ENCODE data around the gene ERMARD. TPM values are rescaled to one million over a fixed set of nuclear protein-coding genes. Genes with fewer than 3 reads are reported as not detected.

Gene ERMARD
- total RNA-seq, 2 experiments from 2014 or later, result 24.9 to 26.6 TPM

DNA sequence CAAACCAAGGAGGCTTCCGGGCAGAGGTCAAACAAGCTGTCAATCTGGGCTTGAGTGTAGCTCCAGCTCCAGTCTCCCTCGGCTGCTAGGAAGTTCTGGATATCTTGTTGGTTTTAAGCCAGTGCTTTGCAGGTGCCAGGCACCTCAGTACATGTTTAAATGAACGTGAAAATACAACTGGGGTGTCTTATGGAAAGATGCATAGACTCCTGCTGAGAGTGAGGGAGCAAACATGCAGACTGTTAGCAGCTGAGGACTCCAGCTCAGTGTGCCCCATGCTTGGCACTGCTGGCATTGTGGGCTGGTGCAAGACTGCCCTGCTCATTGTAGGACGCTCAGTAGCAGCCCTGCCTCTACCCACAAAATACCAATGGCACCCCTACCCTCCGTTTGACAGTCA lies 28.5 kb downstream of the ERMARD start:
- no peak for DNase-seq
- H3K9me3 Mint-ChIP-seq, result peaks cover 1% of the 10 kb centered on the region
- H3K36me3 Mint-ChIP-seq (ENCODE audit: low read depth), result peaks cover 35% of the 10 kb centered on the region
- ATAC-seq, result no peak
- H3K27ac Mint-ChIP-seq, result no peak overlapping the region
- no peak overlapping the region for H3K4me3 Mint-ChIP-seq
- no peaks in the 10 kb centered on the region for H3K4me1 Mint-ChIP-seq (ENCODE audit: low read depth)
- CTCF ChIA-PET, result interaction anchor here (0.8 to 2.1 kb wide), 3 partner anchors 10 to 78 kb away, joined by 3 to 7 read pairs (median 3); partner anchors contain the start of genes C6orf120 and WDR27
- POLR2A ChIA-PET, result no interaction called here
- intact Hi-C loops (cut with micrococcal nuclease), result no loop called here
- no peak for TF ChIP-seq CTCF (IDR thresholded peaks at IDR 0.05)
- H3K27me3 Mint-ChIP-seq, result no peaks in the 10 kb centered on the region

- Mint-ChIP-seq H3K9me3 (peaks cover 1% of the 10 kb centered on the region), H3K4me3 (no peak overlapping the region), H3K27ac (no peak overlapping the region), H3K27me3 (no peaks in the 10 kb centered on the region), H3K36me3 (ENCODE audit: low read depth) (peaks cover 35% of the 10 kb centered on the region), H3K4me1 (ENCODE audit: low read depth) (no peaks in the 10 kb centered on the region)
- intact Hi-C loops (cut with micrococcal nuclease), result no loop called here
- no peak for TF ChIP-seq CTCF (IDR thresholded peaks at IDR 0.05)
- POLR2A ChIA-PET, result no interaction called here
- CTCF ChIA-PET, result interaction anchor here (1.0 to 2.1 kb wide), 2 partner anchors 9 to 79 kb away, joined by 3 to 7 read pairs; partner anchors contain the start of genes C6orf120 and WDR27
- no peak for DNase-seq
- no peak for ATAC-seq
Observed at GRCh38 chr6:169780571-169781091, 29.2 kb downstream of the ERMARD start.

- Mint-ChIP-seq H3K4me3 (no peak overlapping the region), H3K9me3 (peaks cover 1% of the 10 kb centered on the region), H3K36me3 (ENCODE audit: low read depth) (peaks cover 27% of the 10 kb centered on the region), H3K27ac (no peak overlapping the region), H3K27me3 (no peaks in the 10 kb centered on the region), H3K4me1 (ENCODE audit: low read depth) (no peaks in the 10 kb centered on the region)
- TF ChIP-seq CTCF (IDR thresholded peaks at IDR 0.05), result no peak
- POLR2A ChIA-PET, result interaction anchor here (0.7 kb wide), 1 partner anchor 29 kb away, joined by 3 read pairs; no protein-coding TSS in a partner anchor
- ATAC-seq (no peak), DNase-seq (no peak)
- CTCF ChIA-PET, result no interaction called here
- intact Hi-C loops (cut with micrococcal nuclease), result no loop called here
Observed at GRCh38 chr6:169782966-169783365, 31.5 kb downstream of the ERMARD start.

GRCh38 chr6:169783401-169783800 lies 32.0 kb downstream of the ERMARD start:
- H3K27ac Mint-ChIP-seq, result no peak overlapping the region
- peaks cover 27% of the 10 kb centered on the region for H3K36me3 Mint-ChIP-seq (ENCODE audit: low read depth)
- DNase-seq (no peak), ATAC-seq (no peak)
- ChIA-PET POLR2A (interaction anchor here (0.6 to 0.7 kb wide), 2 partner anchors 28 to 595 kb away, joined by 3 read pairs; no protein-coding TSS in a partner anchor), CTCF (no interaction called here)
- TF ChIP-seq CTCF (IDR thresholded peaks at IDR 0.05), result no peak
- H3K9me3 Mint-ChIP-seq, result peaks cover 1% of the 10 kb centered on the region
- H3K4me3 Mint-ChIP-seq, result no peak overlapping the region
- intact Hi-C loops (cut with micrococcal nuclease), result no loop called here
- H3K27me3 Mint-ChIP-seq, result no peaks in the 10 kb centered on the region
- H3K4me1 Mint-ChIP-seq (ENCODE audit: low read depth), result no peaks in the 10 kb centered on the region

DNA sequence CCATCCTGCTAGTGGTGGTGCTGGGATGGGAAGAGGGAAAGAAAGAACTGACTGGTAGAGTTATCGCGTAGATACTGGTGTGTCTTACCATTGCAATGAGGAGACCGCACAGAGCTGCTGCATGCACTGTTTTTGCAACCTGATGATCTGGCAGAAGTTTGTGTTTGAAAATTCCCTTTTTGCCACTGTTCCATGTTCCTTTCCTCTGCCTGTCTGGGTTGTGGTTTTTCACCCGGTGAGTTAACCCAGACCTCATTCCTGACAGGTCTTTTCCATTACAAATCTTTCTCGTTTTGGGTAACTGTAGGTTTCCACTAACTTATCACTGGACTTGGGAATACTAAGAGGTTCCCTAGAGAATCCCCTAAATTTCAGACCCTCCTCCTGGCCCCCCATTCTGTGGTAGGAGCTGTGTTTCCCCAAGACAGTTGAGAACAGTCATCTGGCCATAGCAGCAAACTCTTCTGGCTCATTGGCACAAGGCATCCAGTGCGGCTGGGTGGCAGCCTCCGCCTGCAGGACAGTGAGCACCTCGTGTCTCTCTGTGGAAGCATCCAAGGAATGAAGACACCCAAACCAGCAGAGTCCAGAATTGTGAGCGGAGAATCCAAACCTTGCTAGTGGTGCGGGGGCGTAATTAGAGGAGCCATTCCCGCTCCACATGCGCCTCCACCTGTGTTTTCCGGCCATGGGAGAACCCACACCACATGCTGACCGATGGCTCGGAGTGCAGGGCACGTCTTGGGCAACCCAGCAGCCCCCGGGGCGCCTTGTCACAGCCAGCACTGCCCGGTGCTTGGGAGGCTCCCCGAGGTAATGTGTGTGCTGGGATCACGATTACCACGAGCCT lies 32.8 kb downstream of the ERMARD start:
- intact Hi-C loops (cut with micrococcal nuclease), result no loop called here
- ChIA-PET POLR2A (interaction anchor here (0.6 kb wide), 1 partner anchor 594 kb away, joined by 3 read pairs; no protein-coding TSS in a partner anchor), CTCF (no interaction called here)
- no peak for TF ChIP-seq CTCF (IDR thresholded peaks at IDR 0.05)
- no peak for ATAC-seq
- Mint-ChIP-seq H3K36me3 (ENCODE audit: low read depth) (peaks cover 27% of the 10 kb centered on the region), H3K4me3 (no peak overlapping the region), H3K4me1 (ENCODE audit: low read depth) (no peaks in the 10 kb centered on the region), H3K27me3 (peaks cover 3% of the 10 kb centered on the region), H3K9me3 (peaks cover 1% of the 10 kb centered on the region), H3K27ac (no peak overlapping the region)
- no peak for DNase-seq

All from activated CD8-positive, alpha-beta T cell treated with anti-CD3 and anti-CD28 coated beads for 36 hours (primary cell).